ENCODE data around the gene PCDHGB1. TPM values are rescaled to one million over a fixed set of nuclear protein-coding genes. Genes with fewer than 3 reads are reported as not detected.
"Not testable (repeated sequence)": the region's sequence is repeated elsewhere in the genome, so short reads cannot be mapped to it uniquely, and the experiment has no call there.

The PCDHGB1 gene
- polyA plus RNA-seq, 3 donors = 1.7 to 1.8 (median 1.7) TPM

DNA sequence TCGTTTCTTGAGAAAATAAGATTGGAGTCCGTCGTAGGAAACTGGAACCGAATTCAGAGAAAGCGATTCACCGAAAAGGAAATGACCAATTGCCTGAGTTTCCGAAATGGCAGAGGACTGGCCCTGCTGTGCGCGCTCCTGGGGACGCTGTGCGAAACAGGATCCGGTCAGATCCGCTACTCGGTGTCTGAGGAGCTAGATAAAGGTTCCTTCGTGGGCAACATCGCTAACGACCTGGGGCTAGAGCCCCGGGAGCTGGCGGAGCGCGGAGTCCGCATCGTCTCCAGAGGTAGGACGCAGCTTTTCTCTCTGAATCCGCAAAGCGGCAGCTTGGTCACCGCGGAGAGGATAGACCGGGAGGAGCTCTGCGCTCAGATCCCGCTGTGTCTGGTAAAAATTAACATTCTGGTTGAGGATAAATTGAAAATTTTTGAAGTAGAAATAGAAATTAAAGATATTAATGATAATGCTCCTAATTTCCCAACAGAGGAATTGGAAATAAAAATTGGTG is 5.9 kb upstream of the PCDHGB1 start:
- no peak for DNase-seq

GRCh38 chr5:141345327-141345726 is 4.6 kb upstream of the PCDHGB1 start:
- no peak for DNase-seq

GRCh38 chr5:141346017-141346416 is 3.9 kb upstream of the PCDHGB1 start:
- DNase-seq = not testable (repeated sequence)

GRCh38 chr5:141351591-141351990 is 1.7 kb downstream of the PCDHGB1 start:
- no peak for DNase-seq

DNA sequence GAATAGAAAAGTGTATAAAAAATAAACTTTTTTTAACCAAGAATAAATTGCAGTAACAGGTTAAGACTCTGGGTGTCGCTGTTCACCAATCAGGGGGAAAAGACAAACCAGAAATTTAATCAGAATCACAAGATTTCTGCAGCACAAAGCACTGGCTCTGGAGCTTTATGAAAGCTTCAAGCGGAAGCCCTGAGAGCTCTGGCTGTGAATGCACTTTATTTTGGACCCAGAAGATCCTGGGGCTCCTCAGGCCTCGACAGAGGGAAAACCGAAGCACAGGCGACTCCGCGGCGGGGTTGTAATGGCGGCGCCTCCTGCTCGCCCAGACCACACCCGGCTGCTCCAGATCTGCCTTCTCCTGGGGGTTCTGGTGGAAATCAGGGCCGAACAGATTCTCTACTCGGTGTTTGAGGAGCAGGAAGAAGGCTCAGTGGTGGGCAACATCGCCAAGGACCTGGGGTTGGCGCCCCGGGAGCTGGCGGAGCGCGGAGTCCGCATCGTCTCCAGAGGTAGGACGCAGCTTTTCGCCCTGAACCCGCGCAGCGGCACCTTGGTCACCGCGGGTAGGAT is 5.1 kb downstream of the PCDHGB1 start, which contains the start of gene PCDHGA4:
PCDHGA4 (plus strand) TSS at position 122 of the 570 bp plus-strand sequence; CDS start at position 209, 87 bp downstream.
- DNase-seq = no peak

- no peak for DNase-seq
Observed at GRCh38 chr5:141355641-141356040, 5.7 kb downstream of the PCDHGB1 start.

- no peak for DNase-seq
Observed at GRCh38 chr5:141356133-141356532, 6.2 kb downstream of the PCDHGB1 start.

- no peak for DNase-seq
Observed at GRCh38 chr5:141356950-141357349, 7.1 kb downstream of the PCDHGB1 start.

- no peak for DNase-seq
Observed at GRCh38 chr5:141359790-141360426, 10.0 kb downstream of the PCDHGB1 start, which contains the start of gene PCDHGB2. Gene PCDHGB2, plus strand, starts transcription at chr5:141359994. Its CDS starts 142 bp downstream, at chr5:141360136.

DNA sequence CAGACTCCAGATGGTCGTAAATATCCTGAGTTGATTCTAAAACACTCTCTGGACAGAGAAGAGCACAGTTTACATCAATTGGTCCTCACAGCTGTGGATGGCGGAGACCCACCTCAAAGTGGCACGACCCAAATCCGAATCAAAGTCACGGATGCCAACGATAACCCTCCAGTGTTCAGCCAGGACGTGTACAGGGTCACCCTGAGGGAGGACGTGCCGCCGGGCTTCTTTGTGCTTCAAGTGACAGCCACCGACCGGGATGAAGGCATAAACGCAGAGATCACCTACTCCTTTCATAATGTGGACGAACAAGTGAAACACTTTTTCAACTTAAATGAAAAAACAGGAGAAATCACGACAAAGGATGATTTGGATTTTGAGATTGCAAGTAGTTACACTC is 10.8 kb downstream of the PCDHGB1 start:
- DNase-seq = no peak

- no peak for DNase-seq
Observed at GRCh38 chr5:141362719-141363118, 12.8 kb downstream of the PCDHGB1 start.

- DNase-seq = no peak
Observed at GRCh38 chr5:141363952-141364660, 14.2 kb downstream of the PCDHGB1 start, which contains the start of gene PCDHGA5. Gene PCDHGA5, plus strand, starts transcription at chr5:141364162. Its CDS starts 169 bp downstream, at chr5:141364331.

GRCh38 chr5:141366016-141366896 is 16.4 kb downstream of the PCDHGB1 start:
- DNase-seq = no peak

DNA sequence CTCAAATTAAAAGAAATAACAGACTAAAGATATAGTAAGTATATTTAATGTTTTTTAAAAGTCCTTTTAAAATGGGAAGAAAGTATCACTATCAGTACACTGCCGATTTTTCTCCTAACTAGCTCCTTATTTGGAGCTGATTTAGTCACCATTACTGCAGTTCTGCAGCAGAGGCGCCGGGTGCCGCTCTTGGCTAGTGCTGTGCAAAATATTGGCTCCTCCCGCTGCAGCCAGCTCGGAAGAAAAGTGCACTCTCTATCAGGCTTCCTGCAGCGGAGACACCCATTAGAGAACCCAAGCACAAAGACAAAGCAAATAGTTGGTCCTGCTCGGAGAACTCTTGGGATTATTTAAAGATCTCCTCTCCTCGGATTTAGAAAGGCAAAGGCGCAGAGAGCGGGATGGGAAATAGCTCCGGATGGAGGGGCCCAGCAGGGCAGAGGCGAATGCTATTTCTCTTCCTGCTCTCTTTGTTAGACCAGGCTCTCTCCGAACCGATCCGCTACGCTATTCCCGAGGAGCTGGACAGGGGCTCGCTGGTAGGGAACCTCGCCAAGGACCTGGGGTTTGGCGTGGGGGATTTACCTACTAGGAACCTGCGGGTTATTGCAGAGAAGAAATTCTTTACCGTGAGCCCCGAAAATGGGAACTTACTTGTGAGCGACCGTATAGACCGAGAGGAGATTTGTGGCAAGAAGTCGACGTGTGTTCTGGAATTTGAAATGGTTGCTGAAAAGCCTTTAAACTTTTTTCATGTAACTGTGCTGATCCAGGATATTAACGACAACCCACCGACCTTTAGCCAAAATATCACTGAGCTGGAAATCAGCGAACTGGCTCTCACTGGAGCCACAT is 20.3 kb downstream of the PCDHGB1 start, which contains the start of gene PCDHGB3:
PCDHGB3 (plus strand) TSS at position 249 of the 855 bp plus-strand sequence; CDS start at position 402, 153 bp downstream.
- no peak for DNase-seq

DNA sequence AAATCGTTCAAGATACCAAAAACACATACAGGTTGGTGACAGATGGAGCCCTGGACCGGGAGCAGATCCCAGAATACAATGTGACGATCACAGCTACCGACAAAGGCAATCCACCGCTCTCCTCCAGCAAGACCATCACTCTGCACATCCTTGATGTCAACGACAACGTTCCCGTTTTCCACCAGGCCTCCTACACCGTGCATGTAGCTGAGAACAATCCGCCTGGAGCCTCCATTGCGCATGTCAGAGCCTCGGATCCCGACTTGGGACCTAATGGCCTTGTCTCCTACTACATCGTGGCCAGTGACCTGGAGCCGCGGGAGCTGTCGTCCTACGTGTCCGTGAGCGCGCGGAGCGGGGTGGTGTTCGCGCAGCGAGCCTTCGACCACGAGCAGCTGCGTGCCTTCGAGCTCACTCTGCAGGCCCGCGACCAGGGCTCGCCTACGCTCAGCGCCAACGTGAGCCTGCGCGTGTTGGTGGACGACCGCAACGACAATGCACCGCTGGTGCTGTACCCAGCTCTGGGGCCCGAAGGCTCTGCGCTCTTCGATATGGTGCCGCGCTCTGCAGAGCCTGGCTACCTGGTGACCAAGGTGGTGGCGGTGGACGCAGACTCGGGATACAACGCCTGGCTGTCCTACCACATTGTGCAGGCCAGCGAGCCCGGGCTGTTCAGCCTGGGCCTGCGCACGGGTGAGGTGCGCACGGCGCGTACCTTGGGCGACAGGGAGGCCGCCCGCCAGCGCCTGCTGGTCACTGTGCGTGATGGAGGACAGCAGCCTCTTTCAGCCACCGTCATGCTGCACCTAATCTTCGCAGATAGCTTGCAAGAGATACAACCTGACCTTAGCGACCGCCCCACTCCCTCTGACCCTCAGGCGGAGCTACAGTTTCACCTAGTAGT is 21.9 kb downstream of the PCDHGB1 start:
- no peak for DNase-seq

DNA sequence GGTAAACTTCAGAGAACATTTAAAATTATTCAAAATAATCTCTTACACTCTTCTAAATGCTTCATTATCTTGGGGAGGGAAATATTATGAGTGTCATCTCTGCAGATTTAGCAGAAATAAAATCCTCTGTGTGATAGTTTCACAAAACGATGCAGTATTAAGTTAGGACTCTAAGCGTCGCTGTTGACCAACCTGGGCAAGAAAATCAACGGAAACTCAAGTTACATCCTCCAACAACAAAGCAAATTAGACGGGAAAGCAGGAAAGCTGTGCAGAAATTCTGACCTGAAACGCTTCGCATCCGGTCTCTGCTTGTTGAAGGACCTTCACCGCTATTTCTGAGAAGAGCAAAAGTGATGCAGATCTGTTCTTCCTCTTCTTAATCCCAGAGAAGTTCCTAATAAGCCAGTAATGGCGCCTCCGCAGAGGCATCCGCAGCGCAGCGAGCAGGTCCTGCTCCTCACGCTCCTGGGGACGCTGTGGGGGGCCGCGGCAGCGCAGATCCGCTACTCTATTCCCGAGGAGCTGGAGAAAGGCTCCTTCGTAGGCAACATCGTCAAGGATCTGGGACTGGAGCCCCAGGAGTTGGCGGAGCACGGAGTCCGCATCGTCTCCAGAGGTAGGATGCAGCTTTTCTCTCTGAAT is 23.9 kb downstream of the PCDHGB1 start, which contains the start of gene PCDHGA6:
PCDHGA6 (plus strand) TSS at position 219 of the 645 bp plus-strand sequence; CDS start at position 412, 193 bp downstream.
- DNase-seq = no peak

GRCh38 chr5:141374627-141375026 is 24.7 kb downstream of the PCDHGB1 start:
- DNase-seq = no peak

- DNase-seq = not testable (repeated sequence)
Observed at GRCh38 chr5:141375444-141376155, 25.7 kb downstream of the PCDHGB1 start.

Data from renal pelvis (tissue), 4 donors.